IPS DF 6.9 (cell line): ENCODE results near the gene WDFY4.

Experiments used
- DNase-seq: peaks from one replicate; pipeline ENCODE4 v3.0.0-alpha.2; 2013; ENCODE audit warnings: low read depth, low spot score
- H3K27ac ChIP-seq: one replicate; pipeline ENCODE4 v1.5.1; 2013; ENCODE audit warnings: low read length, control low read depth
- H3K27me3 ChIP-seq: 2 replicates; pipeline ENCODE4 v1.6.1; 2013; ENCODE audit warnings: mild to moderate bottlenecking, low read length; ENCODE audit not compliant: control insufficient read depth, insufficient read depth
- H3K36me3 ChIP-seq: 2 replicates; pipeline ENCODE4 v1.6.1; 2013; ENCODE audit warnings: low read length; ENCODE audit not compliant: control insufficient read depth, insufficient read depth
- H3K4me1 ChIP-seq: 2 replicates; pipeline ENCODE4 v1.6.1; 2013; ENCODE audit warnings: low read length; ENCODE audit not compliant: control insufficient read depth, insufficient read depth
- H3K4me3 ChIP-seq: 2 replicates; pipeline ENCODE4 v1.5.1; 2013; ENCODE audit warnings: mild to moderate bottlenecking, low read length
- H3K9me3 ChIP-seq: 2 replicates; pipeline ENCODE4 v1.6.1; 2013; ENCODE audit warnings: low read length, inconsistent platforms; ENCODE audit not compliant: control insufficient read depth, insufficient read depth
- WGBS: extraction: QIAGEN DNeasy Blood & Tissue Kit; methylation state at CpG from one replicate; pipeline ENCODE4 v1.1.7; 2013; ENCODE audit warnings: mixed read lengths, missing lambda C conversion rate; ENCODE audit not compliant: insufficient read length, insufficient coverage; 5-methylcytosine and 5-hydroxymethylcytosine counted together

Gene WDFY4

DNA sequence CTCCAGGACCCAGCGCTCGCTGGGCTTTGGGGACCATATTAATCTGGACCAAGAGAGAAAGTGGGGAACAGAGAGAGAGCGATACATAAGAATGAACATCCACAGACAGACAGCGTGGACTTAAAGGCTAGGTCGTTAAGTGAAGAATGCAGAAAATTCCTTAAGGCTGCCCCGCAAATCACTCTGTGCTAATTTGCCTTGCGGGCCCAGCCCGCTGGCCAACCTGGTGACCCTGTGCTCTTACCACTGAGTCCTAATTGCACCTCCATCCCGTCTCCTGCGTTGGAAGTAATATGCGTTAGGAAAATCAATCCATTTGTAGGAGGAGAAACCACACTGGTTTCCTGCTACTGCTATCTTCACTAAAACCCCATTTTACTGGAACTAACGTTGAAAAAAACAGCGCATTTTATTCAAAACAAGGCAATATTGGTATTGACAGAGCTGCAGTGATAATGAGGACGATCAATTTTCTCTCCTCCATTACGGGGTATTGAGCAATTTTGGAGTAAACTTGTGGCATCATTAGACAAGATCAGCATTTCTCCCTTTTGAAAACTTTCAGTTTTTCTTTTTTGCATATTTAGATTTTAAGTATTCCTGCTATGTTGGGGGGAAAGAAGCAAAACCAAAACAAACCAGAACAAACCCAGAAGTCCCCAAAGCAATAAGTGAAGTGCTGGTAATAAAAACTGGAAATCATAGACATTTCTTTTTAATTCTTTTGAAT lies 85.2 kb downstream of the WDFY4 start:
- H3K4me3 ChIP-seq, result no peak overlapping the region
- H3K36me3 ChIP-seq, result no peaks in the 10 kb centered on the region; the same call in 1 of the 2 replicates
- no peak overlapping the region for H3K27ac ChIP-seq
- H3K9me3 ChIP-seq, result no peaks in the 10 kb centered on the region
- H3K27me3 ChIP-seq, result no peaks in the 10 kb centered on the region
- WGBS, result no CpG with 5 or more reads among the region's 15 CpGs
- H3K4me1 ChIP-seq, result no peaks in the 10 kb centered on the region
- no peak for DNase-seq

DNA sequence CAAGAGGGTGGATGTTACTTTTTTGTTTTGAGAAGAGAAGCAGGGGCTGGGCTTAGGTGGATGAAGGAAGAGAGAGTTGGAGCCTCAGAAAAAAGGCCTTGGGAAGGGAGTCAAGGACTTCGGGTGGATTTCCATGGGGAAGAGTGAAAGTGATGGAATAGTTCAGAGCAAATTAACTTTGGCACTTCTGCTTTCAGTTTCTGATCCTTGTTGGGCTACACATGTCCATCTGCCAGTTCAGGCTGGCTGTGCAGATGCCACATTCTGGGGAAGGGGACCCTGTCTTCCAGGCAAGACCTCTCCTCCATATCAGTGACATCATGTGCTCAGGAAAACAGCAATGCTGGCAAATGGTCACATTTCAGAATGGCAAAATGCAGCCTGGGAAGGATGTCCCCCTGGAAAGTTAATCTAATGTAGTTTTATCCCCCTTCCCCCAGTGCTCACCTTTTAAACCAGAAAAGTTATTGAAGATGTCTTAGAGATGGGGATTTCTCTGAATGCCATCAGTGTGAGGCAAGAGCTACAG lies 86.0 kb downstream of the WDFY4 start:
- Histone ChIP-seq H3K27me3 (no peaks in the 10 kb centered on the region), H3K4me3 (no peak overlapping the region), H3K9me3 (no peaks in the 10 kb centered on the region), H3K4me1 (no peaks in the 10 kb centered on the region), H3K27ac (no peak overlapping the region), H3K36me3 (no peaks in the 10 kb centered on the region; the same call in 1 of the 2 replicates)
- WGBS, result no CpG with 5 or more reads among the region's 1 CpG
- no peak for DNase-seq

DNA sequence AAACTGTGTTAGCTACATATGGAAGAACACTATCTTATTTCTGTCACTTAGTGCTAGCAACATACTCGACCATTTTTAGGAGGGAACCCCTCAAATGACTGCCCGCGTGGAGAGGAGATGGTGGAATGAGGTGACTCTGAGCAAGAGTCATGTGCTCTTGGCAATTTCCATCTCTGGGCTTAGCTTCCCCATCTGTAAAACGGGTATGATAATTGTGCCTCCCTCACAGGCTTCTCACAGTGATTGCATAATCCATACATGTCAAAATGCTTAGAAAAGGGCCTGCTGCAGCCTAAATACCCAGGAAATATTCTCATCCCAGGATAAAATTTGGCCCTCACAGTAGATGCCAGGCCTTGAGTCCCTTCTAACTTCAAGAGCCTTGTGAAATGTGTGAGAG lies 86.6 kb downstream of the WDFY4 start:
- Histone ChIP-seq H3K27me3 (no peaks in the 10 kb centered on the region), H3K9me3 (no peaks in the 10 kb centered on the region), H3K4me1 (no peaks in the 10 kb centered on the region), H3K27ac (no peak overlapping the region), H3K36me3 (no peaks in the 10 kb centered on the region; the same call in 1 of the 2 replicates), H3K4me3 (no peak overlapping the region)
- WGBS, result no CpG with 5 or more reads among the region's 4 CpGs
- no peak for DNase-seq

DNA sequence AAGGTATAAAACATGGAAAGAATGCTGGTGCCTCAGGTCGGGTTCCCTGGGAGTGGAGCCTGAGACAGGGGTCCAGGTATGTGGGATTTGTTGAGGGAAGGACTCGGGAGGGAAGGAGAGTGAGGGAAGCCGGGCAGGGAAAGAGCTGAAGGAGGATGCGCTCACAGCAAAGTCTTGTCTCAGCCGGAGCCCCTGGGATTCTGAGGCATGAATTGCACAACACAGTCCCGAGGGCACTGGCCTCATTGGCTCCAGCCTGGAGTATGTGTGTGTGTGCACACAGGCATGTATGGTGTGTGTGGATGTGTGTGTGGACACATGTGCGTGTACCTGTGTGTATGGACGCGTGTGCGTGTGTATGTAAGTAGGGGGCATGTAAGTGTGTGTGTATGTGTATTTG lies 87.4 kb downstream of the WDFY4 start:
- Histone ChIP-seq H3K36me3 (no peaks in the 10 kb centered on the region; the same call in 1 of the 2 replicates), H3K27me3 (no peaks in the 10 kb centered on the region), H3K4me3 (no peak overlapping the region), H3K27ac (no peak overlapping the region), H3K4me1 (no peaks in the 10 kb centered on the region), H3K9me3 (no peaks in the 10 kb centered on the region)
- DNase-seq, result no peak
- WGBS, result 100% methylated on average over 4 of the region's 10 CpGs

DNA sequence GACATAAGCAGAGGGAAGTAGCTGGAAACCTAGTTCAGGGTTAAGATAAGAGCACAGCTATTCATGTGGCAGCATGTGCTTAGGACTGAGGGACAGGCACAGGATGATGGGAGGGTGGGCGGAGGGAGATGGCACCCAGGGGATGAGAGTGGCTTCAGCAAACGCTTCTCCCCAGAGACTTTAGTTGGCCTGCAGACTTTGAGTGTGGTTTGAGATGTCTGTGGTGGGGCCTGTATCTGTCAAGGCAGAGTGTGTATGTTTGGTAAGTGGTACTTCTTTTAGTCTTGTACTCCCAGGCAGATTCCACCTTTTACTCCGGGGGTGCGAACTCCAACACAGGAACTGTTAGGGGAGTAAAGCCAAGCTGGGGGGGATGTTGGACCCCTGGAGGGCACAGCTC lies 88.9 kb downstream of the WDFY4 start:
- no peak overlapping the region for H3K4me3 ChIP-seq
- no peak overlapping the region for H3K27ac ChIP-seq
- H3K36me3 ChIP-seq, result no peaks in the 10 kb centered on the region; the same call in 1 of the 2 replicates
- no peak for DNase-seq
- no CpG with 5 or more reads among the region's 4 CpGs for WGBS
- no peaks in the 10 kb centered on the region for H3K27me3 ChIP-seq
- H3K9me3 ChIP-seq, result no peaks in the 10 kb centered on the region
- H3K4me1 ChIP-seq, result no peaks in the 10 kb centered on the region

DNA sequence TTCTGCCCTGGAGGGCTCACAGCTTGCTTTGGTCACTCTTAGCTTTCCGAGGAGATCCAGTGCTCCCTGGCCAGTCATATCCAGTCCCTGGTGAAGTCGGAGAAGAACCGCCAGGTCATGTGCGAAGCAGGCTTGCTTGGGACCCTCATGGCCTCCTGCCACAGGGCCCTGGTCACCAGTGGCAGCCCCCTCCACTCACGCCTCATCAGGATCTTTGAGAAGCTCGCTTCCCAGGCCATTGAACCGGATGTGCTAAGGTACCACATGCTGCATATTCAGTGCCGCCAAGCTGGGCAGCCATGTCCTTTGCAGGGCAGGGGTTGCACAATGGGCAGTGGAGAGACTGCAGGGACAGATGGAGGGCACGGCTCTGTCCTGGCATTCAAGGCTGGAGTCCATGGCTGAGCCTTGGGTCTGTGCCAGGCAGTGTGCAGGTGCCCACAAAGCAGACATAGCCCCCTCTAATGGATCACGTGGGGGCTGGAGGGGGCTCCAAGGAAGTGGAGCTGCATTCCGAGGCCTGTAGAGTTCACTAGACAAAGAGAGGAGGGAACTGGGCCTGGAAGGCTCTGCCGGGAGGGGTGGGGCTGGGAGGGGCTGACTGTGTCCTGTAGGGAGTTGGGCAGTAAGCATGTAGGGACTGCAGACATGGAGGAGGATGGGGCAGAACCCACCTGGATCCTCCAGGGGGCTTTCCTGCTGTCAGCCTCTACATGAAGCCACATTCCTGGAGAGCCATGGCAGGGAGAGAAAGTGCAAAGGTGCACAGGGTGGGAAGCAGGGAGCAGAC lies 89.9 kb downstream of the WDFY4 start:
- Histone ChIP-seq H3K4me1 (no peaks in the 10 kb centered on the region), H3K36me3 (no peaks in the 10 kb centered on the region; the same call in 1 of the 2 replicates), H3K27me3 (no peaks in the 10 kb centered on the region), H3K27ac (no peak overlapping the region), H3K9me3 (no peaks in the 10 kb centered on the region), H3K4me3 (no peak overlapping the region)
- no CpG with 5 or more reads among the region's 12 CpGs for WGBS
- DNase-seq, result no peak

DNA sequence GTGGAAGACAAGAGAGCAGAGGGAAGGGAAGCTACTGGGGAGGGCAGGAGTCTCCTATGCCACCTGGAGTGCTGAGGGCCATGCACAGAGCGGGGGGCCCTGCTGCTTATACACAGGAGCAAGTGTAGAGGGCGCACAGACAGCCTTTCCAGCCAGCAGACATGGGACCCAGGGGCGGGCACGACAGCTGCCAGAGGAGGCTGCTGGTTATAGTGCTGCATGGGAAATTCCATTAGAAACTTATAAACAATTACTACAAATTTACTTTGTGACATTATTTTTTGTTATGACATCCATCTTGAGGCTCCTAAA lies 90.5 kb downstream of the WDFY4 start:
- Histone ChIP-seq H3K4me3 (no peak overlapping the region), H3K27ac (no peak overlapping the region), H3K27me3 (no peaks in the 10 kb centered on the region), H3K9me3 (no peaks in the 10 kb centered on the region), H3K36me3 (no peaks in the 10 kb centered on the region; the same call in 1 of the 2 replicates), H3K4me1 (no peaks in the 10 kb centered on the region)
- WGBS, result no CpG with 5 or more reads among the region's 4 CpGs
- DNase-seq, result no peak

DNA sequence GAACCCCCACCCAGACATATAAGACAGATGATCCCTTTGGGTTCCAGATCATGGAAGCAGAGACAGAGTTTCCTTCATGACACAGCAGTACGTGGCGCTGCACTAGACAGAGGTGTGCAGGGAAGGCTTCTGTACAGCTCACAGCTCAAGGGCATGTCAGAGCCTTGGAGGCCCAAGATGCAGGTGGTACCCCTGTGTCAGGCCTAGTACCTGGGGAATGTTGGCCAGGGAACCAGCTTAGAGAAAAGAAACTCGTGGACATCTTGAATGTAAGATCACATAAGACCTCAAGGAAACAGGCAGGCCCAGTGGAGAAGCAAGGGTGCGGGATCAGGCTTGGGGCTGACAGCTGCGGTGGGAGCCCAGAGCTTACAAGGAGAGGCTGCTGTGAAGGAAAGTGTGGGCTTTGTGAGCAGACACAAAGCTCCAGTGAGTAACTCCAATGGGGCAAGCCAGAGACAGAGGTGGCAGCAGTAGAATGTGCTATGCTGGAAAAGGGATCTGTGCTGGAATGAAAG lies 91.4 kb downstream of the WDFY4 start:
- DNase-seq, result no peak
- Histone ChIP-seq H3K27me3 (no peaks in the 10 kb centered on the region), H3K27ac (no peak overlapping the region), H3K36me3 (no peaks in the 10 kb centered on the region; the same call in 1 of the 2 replicates), H3K4me3 (no peak overlapping the region), H3K4me1 (no peaks in the 10 kb centered on the region), H3K9me3 (no peaks in the 10 kb centered on the region)
- WGBS, result no CpG with 5 or more reads among the region's 5 CpGs

DNA sequence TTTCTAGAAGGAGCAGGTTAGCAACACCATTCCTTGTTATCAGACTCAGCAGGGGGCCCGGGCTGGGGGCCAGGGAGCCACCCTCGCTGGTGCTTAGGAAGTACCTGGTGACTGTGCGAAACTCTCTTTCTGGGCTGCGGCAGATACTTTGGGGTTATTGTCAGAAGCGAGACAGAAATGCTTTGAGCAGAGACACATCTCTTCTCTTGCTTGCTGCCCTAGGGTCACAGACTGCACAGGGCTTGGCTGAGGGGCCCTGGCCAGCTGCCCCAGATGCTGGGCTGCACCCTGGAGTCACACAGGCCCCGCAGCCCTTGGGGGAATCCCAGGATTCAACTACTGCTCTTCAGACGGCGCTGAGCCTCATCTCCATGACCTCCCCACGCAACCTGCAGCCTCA lies 91.9 kb downstream of the WDFY4 start:
- H3K27me3 ChIP-seq, result no peaks in the 10 kb centered on the region
- H3K9me3 ChIP-seq, result no peaks in the 10 kb centered on the region
- WGBS, result no CpG with 5 or more reads among the region's 9 CpGs
- H3K4me3 ChIP-seq, result no peak overlapping the region
- no peak for DNase-seq
- no peaks in the 10 kb centered on the region for H3K4me1 ChIP-seq
- no peaks in the 10 kb centered on the region; the same call in 1 of the 2 replicates for H3K36me3 ChIP-seq
- no peak overlapping the region for H3K27ac ChIP-seq

DNA sequence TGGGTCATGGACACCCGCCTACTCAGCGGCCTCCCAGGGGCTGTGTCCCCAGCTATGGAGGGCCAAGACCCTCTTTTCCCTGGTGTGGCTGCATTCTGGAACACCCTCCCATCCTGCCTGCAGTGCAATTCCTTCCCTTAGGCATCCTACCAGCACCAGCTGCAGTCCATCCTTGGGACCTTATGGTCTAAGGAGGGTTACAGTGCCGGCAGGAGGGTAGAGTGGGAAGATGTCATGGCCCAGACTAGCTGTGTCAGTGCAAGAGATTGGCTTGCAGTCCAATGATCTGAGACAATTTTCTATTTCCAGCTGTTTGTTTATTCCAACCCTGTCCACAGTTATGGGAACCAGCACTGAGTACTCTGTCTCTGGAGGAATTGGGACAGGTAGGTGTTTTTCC lies 92.4 kb downstream of the WDFY4 start:
- Histone ChIP-seq H3K4me3 (no peak overlapping the region), H3K36me3 (no peaks in the 10 kb centered on the region; the same call in 1 of the 2 replicates), H3K4me1 (no peaks in the 10 kb centered on the region), H3K27ac (no peak overlapping the region), H3K9me3 (no peaks in the 10 kb centered on the region), H3K27me3 (no peaks in the 10 kb centered on the region)
- WGBS, result no CpG with 5 or more reads among the region's 3 CpGs
- DNase-seq, result no peak
